Calu3 (cell line): ENCODE data around the gene TCF12. TPM values are rescaled to one million over a fixed set of nuclear protein-coding genes. Genes with fewer than 3 reads are reported as not detected.
A peak's percentile ranks its signal among the peaks of the same experiment; 100 is the strongest.

Experiments
- BruUV-seq: library from RNA; stranded (reverse); fragments of 400-500 nt; replicated peaks from 2 replicates; lab custom pipeline; 2021; lab: Mats Ljungman, UMichigan
- CTCF ChIA-PET: fragments of 300-600 bp; sonication (Branson Sonifier 250); formaldehyde crosslinking; loops from one replicate; lab custom pipeline; 2022; ENCODE audit warnings: antibody characterized with exemption; lab: Charles Lee
- DNase-seq: peaks from one replicate; pipeline ENCODE4 v3.0.0; 2022
- H3K27ac Mint-ChIP-seq: one replicate; pipeline ENCODE4 v1.8.0; 2022; ENCODE audit warnings: mixed read lengths; ENCODE audit not compliant: unreplicated experiment
- H3K27me3 Mint-ChIP-seq: one replicate; pipeline ENCODE4 v1.8.0; 2022; ENCODE audit warnings: mixed read lengths; ENCODE audit not compliant: unreplicated experiment
- H3K36me3 Mint-ChIP-seq: one replicate; pipeline ENCODE4 v1.8.0; 2022; ENCODE audit warnings: mild to moderate bottlenecking, moderate library complexity, mixed read lengths; ENCODE audit not compliant: insufficient read depth, unreplicated experiment
- H3K4me1 Mint-ChIP-seq: one replicate; pipeline ENCODE4 v1.8.0; 2022; ENCODE audit warnings: mild to moderate bottlenecking, low read depth, mixed read lengths; ENCODE audit not compliant: unreplicated experiment
- H3K4me3 Mint-ChIP-seq: one replicate; pipeline ENCODE4 v1.8.0; 2022; ENCODE audit warnings: mild to moderate bottlenecking, low read depth, moderate library complexity, mixed read lengths; ENCODE audit not compliant: unreplicated experiment
- H3K9me3 Mint-ChIP-seq: one replicate; pipeline ENCODE4 v1.8.0; 2022; ENCODE audit warnings: low read depth, mixed read lengths; ENCODE audit not compliant: unreplicated experiment
- CTCF ChIP-seq: fragments of 200-600 bp; IDR thresholded peaks from one replicate; pipeline ENCODE4 v1.8.0; 2022; ENCODE audit warnings: antibody characterized with exemption; ENCODE audit not compliant: unreplicated experiment
- intact Hi-C: fragments of 100-400 bp; cut with micrococcal nuclease; formaldehyde crosslinking; loops from one replicate; pipeline ENCODE4 v1.10.0; 2022; ENCODE audit not compliant: unreplicated experiment
- total RNA-seq: library from RNA; stranded (reverse); gene quantifications from 2 replicates; pipeline ENCODE4 v1.2.3, GENCODE V29; 2022

The TCF12 gene
- total RNA-seq, 1 experiment from 2014 or later = 127 TPM

- Mint-ChIP-seq H3K27ac (no peak overlapping the region), H3K4me3 (no peak overlapping the region), H3K4me1 (no peaks in the 10 kb centered on the region), H3K36me3 (peaks cover 6% of the 10 kb centered on the region), H3K27me3 (no peaks in the 10 kb centered on the region), H3K9me3 (no peaks in the 10 kb centered on the region)
- intact Hi-C loops = no loop called here
- CTCF ChIA-PET = no interaction called here
- BruUV-seq = no TSS peak
- no peak for TF ChIP-seq CTCF
- no peak for DNase-seq
Observed at GRCh38 chr15:57290826-57291225, 372.4 kb downstream of the TCF12 start.

GRCh38 chr15:57296473-57297162 lies 378.2 kb downstream of the TCF12 start:
- H3K9me3 Mint-ChIP-seq = no peaks in the 10 kb centered on the region
- no peak for TF ChIP-seq CTCF
- intact Hi-C loops = no loop called here
- peak overlapping the region; percentile 27 for H3K27ac Mint-ChIP-seq
- peaks cover 15% of the 10 kb centered on the region for H3K4me1 Mint-ChIP-seq
- BruUV-seq = no TSS peak
- no peaks in the 10 kb centered on the region for H3K27me3 Mint-ChIP-seq
- H3K4me3 Mint-ChIP-seq = no peak overlapping the region
- H3K36me3 Mint-ChIP-seq = peaks cover 5% of the 10 kb centered on the region
- peak; percentile 29 for DNase-seq
- CTCF ChIA-PET = no interaction called here

- H3K9me3 Mint-ChIP-seq = no peaks in the 10 kb centered on the region
- BruUV-seq = no TSS peak
- no peak overlapping the region for H3K4me3 Mint-ChIP-seq
- H3K27ac Mint-ChIP-seq = peak overlapping the region; percentile 27
- no peaks in the 10 kb centered on the region for H3K27me3 Mint-ChIP-seq
- TF ChIP-seq CTCF = no peak
- peaks cover 5% of the 10 kb centered on the region for H3K36me3 Mint-ChIP-seq
- CTCF ChIA-PET = no interaction called here
- no peak for DNase-seq
- intact Hi-C loops = no loop called here
- H3K4me1 Mint-ChIP-seq = peaks cover 15% of the 10 kb centered on the region
Observed at GRCh38 chr15:57297163-57297593, 378.7 kb downstream of the TCF12 start.

- BruUV-seq = no TSS peak
- no peak for DNase-seq
- H3K27ac Mint-ChIP-seq = no peak overlapping the region
- no peak overlapping the region for H3K4me3 Mint-ChIP-seq
- intact Hi-C loops = no loop called here
- H3K27me3 Mint-ChIP-seq = no peaks in the 10 kb centered on the region
- peaks cover 5% of the 10 kb centered on the region for H3K36me3 Mint-ChIP-seq
- CTCF ChIA-PET = no interaction called here
- H3K4me1 Mint-ChIP-seq = peaks cover 15% of the 10 kb centered on the region
- no peaks in the 10 kb centered on the region for H3K9me3 Mint-ChIP-seq
- no peak for TF ChIP-seq CTCF
Observed at GRCh38 chr15:57297630-57298029, 379.2 kb downstream of the TCF12 start.
